ENCODE data around the gene CLDN4. TPM values are rescaled to one million over a fixed set of nuclear protein-coding genes. Genes with fewer than 3 reads are reported as not detected.
"Not testable (repeated sequence)": the region's sequence is repeated elsewhere in the genome, so short reads cannot be mapped to it uniquely, and the experiment has no call there.

CLDN4 gene
- total RNA-seq, result not detected in 2 replicates

DNA sequence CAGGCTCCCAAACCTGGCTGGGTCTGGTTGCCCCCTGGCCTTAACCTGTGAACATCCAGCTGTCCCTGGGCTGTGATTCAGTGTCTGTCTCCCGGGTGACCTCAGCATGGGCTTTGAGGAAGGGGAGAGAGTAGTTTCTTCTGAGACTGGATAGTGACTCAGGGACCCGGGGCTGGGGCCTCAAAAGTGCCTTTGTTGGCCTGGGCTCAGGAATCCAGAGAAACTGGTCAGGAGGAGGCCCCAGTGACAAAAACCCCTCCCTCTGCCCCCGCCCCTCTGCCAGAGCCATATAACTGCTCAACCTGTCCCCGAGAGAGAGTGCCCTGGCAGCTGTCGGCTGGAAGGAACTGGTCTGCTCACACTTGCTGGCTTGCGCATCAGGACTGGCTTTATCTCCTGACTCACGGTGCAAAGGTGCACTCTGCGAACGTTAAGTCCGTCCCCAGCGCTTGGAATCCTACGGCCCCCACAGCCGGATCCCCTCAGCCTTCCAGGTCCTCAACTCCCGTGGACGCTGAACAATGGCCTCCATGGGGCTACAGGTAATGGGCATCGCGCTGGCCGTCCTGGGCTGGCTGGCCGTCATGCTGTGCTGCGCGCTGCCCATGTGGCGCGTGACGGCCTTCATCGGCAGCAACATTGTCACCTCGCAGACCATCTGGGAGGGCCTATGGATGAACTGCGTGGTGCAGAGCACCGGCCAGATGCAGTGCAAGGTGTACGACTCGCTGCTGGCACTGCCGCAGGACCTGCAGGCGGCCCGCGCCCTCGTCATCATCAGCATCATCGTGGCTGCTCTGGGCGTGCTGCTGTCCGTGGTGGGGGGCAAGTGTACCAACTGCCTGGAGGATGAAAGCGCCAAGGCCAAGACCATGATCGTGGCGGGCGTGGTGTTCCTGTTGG lies at the start of gene CLDN4:
CLDN4 (plus strand) TSS at position 316 of the 903 bp plus-strand sequence; CDS start at position 522, 206 bp downstream.
- CTCF ChIA-PET, result no interaction called here
- no peak within 1 kb of the TSS for H3K27ac Mint-ChIP-seq
- DNase-seq (no peak), ATAC-seq (ENCODE audit: low read depth) (no peak)
- H3K36me3 Mint-ChIP-seq (ENCODE audit: low read depth), result no peaks in the 10 kb centered on the region
- H3K27me3 Mint-ChIP-seq, result peaks cover 1% of the 10 kb centered on the region
- POLR2A ChIA-PET, result no interaction called here
- H3K4me3 Mint-ChIP-seq, result no peak within 1 kb of the TSS
- H3K9me3 Mint-ChIP-seq, result no peaks in the 10 kb centered on the region
- TF ChIP-seq, protein P1, sequence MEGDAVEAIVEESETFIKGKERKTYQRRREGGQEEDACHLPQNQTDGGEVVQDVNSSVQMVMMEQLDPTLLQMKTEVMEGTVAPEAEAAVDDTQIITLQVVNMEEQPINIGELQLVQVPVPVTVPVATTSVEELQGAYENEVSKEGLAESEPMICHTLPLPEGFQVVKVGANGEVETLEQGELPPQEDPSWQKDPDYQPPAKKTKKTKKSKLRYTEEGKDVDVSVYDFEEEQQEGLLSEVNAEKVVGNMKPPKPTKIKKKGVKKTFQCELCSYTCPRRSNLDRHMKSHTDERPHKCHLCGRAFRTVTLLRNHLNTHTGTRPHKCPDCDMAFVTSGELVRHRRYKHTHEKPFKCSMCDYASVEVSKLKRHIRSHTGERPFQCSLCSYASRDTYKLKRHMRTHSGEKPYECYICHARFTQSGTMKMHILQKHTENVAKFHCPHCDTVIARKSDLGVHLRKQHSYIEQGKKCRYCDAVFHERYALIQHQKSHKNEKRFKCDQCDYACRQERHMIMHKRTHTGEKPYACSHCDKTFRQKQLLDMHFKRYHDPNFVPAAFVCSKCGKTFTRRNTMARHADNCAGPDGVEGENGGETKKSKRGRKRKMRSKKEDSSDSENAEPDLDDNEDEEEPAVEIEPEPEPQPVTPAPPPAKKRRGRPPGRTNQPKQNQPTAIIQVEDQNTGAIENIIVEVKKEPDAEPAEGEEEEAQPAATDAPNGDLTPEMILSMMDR (IDR thresholded peaks at IDR 0.05), result no peak
- peaks cover 28% of the 10 kb centered on the region for H3K4me1 Mint-ChIP-seq
- intact Hi-C loops (cut with micrococcal nuclease), result no loop called here

DNA sequence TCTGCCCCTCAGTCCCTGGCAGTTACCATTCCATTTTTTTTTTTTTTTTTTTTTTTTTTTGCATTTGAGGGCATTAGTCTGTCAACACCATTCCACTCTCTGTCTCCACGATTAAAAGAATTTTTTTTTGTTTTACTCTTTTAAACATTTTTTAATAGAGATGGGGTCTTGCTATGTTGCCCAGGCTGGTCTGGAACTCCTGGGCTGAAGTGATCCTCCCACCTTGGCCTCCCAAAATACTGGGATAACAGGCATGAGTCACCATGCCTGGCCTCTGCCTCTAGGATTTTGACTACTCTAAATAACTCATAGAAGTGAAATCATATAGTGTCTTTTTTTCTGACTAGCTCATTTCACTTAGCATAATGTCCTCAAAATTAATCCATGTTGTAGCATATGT lies 44.2 kb upstream of the CLDN4 start:
- DNase-seq (no peak), ATAC-seq (ENCODE audit: low read depth) (no peak)
- no peaks in the 10 kb centered on the region for H3K36me3 Mint-ChIP-seq (ENCODE audit: low read depth)
- intact Hi-C loops (cut with micrococcal nuclease), result no loop called here
- CTCF ChIA-PET, result no interaction called here
- H3K27ac Mint-ChIP-seq, result no peak overlapping the region
- H3K9me3 Mint-ChIP-seq, result peaks cover 3% of the 10 kb centered on the region
- POLR2A ChIA-PET, result no interaction called here
- no peak overlapping the region for H3K4me3 Mint-ChIP-seq
- H3K4me1 Mint-ChIP-seq, result no peaks in the 10 kb centered on the region
- TF ChIP-seq, protein P1 (IDR thresholded peaks at IDR 0.05), result no peak
- H3K27me3 Mint-ChIP-seq, result no peaks in the 10 kb centered on the region

- not testable (repeated sequence) for DNase-seq
Observed at GRCh38 chr7:73787786-73788048, 43.1 kb upstream of the CLDN4 start.

GRCh38 chr7:73789051-73789450 lies 41.7 kb upstream of the CLDN4 start:
- H3K4me3 Mint-ChIP-seq, result no peak overlapping the region
- CTCF ChIA-PET, result no interaction called here
- intact Hi-C loops (cut with micrococcal nuclease), result no loop called here
- H3K36me3 Mint-ChIP-seq (ENCODE audit: low read depth), result no peaks in the 10 kb centered on the region
- H3K27me3 Mint-ChIP-seq, result peaks cover 2% of the 10 kb centered on the region
- H3K9me3 Mint-ChIP-seq, result no peaks in the 10 kb centered on the region
- POLR2A ChIA-PET, result no interaction called here
- TF ChIP-seq, protein P1 (IDR thresholded peaks at IDR 0.05), result no peak
- ATAC-seq (ENCODE audit: low read depth), result no peak
- no peak overlapping the region for H3K27ac Mint-ChIP-seq
- no peak for DNase-seq
- peaks cover 4% of the 10 kb centered on the region for H3K4me1 Mint-ChIP-seq

More at GRCh38 chr7:73787786-73788048, 43.1 kb upstream of the CLDN4 start:
- H3K9me3 Mint-ChIP-seq; H3K27ac Mint-ChIP-seq; H3K4me3 Mint-ChIP-seq; H3K27me3 Mint-ChIP-seq; H3K36me3 Mint-ChIP-seq (ENCODE audit: low read depth); H3K4me1 Mint-ChIP-seq; ATAC-seq (ENCODE audit: low read depth); CTCF ChIA-PET; intact Hi-C loops (cut with micrococcal nuclease); POLR2A ChIA-PET: not testable (repeated sequence)

- H3K4me3 Mint-ChIP-seq; intact Hi-C loops (cut with micrococcal nuclease); DNase-seq; H3K9me3 Mint-ChIP-seq; H3K36me3 Mint-ChIP-seq (ENCODE audit: low read depth); ATAC-seq (ENCODE audit: low read depth); H3K27ac Mint-ChIP-seq; H3K4me1 Mint-ChIP-seq; POLR2A ChIA-PET; CTCF ChIA-PET; H3K27me3 Mint-ChIP-seq: not testable (repeated sequence)
Observed at GRCh38 chr7:73791170-73791690, 39.6 kb upstream of the CLDN4 start.

DNA sequence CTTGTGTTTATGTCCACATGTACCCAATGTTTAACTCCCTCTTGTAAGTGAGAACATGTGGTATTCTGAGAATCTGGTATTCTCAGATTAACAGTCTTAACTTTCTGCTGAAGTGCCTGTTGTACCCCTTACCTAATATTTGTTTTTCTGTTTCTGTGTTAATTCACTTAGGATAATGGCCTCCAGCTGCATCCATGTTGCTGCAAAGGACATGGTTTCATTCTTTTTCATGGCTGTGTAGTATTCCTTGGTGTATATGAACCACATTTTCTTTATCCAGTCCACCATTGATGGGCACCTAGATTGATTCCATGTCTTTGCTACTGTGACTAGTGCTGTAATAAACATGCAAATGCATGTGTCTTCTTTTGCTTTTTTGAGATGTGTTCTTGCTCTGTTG lies 35.6 kb upstream of the CLDN4 start:
- H3K4me1 Mint-ChIP-seq; H3K4me3 Mint-ChIP-seq; H3K9me3 Mint-ChIP-seq; intact Hi-C loops (cut with micrococcal nuclease); H3K27me3 Mint-ChIP-seq; ATAC-seq (ENCODE audit: low read depth); H3K36me3 Mint-ChIP-seq (ENCODE audit: low read depth); DNase-seq; CTCF ChIA-PET; POLR2A ChIA-PET; H3K27ac Mint-ChIP-seq: not testable (repeated sequence)

DNA sequence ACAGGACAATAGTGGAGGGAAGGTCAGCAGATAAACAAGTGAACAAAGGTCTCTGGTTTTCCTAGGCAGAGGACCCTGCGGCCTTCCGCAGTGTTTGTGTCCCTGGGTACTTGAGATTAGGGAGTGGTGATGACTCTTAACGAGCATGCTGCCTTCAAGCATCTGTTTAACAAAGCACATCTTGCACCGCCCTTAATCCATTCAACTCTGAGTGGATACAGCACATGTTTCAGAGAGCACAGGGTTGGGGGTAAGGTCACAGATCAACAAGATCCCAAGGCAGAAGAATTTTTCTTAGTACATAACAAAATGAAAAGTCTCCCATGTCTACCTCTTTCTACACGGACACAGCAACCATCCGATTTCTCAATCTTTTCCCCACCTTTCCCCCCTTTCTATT lies 34.1 kb upstream of the CLDN4 start:
- H3K4me1 Mint-ChIP-seq; H3K9me3 Mint-ChIP-seq; intact Hi-C loops (cut with micrococcal nuclease); POLR2A ChIA-PET; H3K27ac Mint-ChIP-seq; H3K4me3 Mint-ChIP-seq; CTCF ChIA-PET; ATAC-seq (ENCODE audit: low read depth); DNase-seq; H3K36me3 Mint-ChIP-seq (ENCODE audit: low read depth): not testable (repeated sequence)
- H3K27me3 Mint-ChIP-seq, result peaks cover 10% of the 10 kb centered on the region

- H3K4me3 Mint-ChIP-seq; intact Hi-C loops (cut with micrococcal nuclease); ATAC-seq (ENCODE audit: low read depth); H3K27ac Mint-ChIP-seq; POLR2A ChIA-PET; DNase-seq; H3K9me3 Mint-ChIP-seq; H3K36me3 Mint-ChIP-seq (ENCODE audit: low read depth); H3K4me1 Mint-ChIP-seq; CTCF ChIA-PET: not testable (repeated sequence)
- H3K27me3 Mint-ChIP-seq, result peaks cover 10% of the 10 kb centered on the region
Observed at GRCh38 chr7:73797176-73797575, 33.6 kb upstream of the CLDN4 start.

Data from activated B cell treated with CpG ODN at 0.5 μM for 24 hours (primary cell).